Cardiac muscle cell (in vitro differentiated cells and primary cell): Measurements from ENCODE around the gene GNPTG. TPM values are rescaled to one million over a fixed set of nuclear protein-coding genes. Genes with fewer than 3 reads are reported as not detected.

Experiments used
- DNase-seq, 2 donors: peaks; one replicate each; pipeline versions ENCODE4 v3.0.0 to v3.0.0-alpha.2; 2010 to 2017; ENCODE audit warnings: low read depth in 1 of 2, low spot score in 1 of 2
- H3K27ac ChIP-seq: fragments of 200-600 bp; sonication (generic); 2 replicates; pipeline ENCODE4 v1.5.1; 2016
- H3K27me3 ChIP-seq: fragments of 200-600 bp; sonication (generic); 2 replicates; pipeline ENCODE4 v1.6.0; 2016; ENCODE audit warnings: control low read depth
- H3K36me3 ChIP-seq: fragments of 200-600 bp; sonication (generic); 2 replicates; pipeline ENCODE4 v1.5.1; 2016; ENCODE audit warnings: control low read depth
- H3K4me1 ChIP-seq: fragments of 200-600 bp; sonication (generic); 2 replicates; pipeline ENCODE4 v1.8.1; 2017; ENCODE audit warnings: low read depth, mild to moderate bottlenecking, mixed run types
- H3K4me3 ChIP-seq: fragments of 200-600 bp; sonication (generic); 2 replicates; pipeline ENCODE4 v1.5.1; 2016; ENCODE audit warnings: mild to moderate bottlenecking
- H3K9me3 ChIP-seq: fragments of 200-600 bp; sonication (generic); 2 replicates; pipeline ENCODE4 v1.5.1; 2017; ENCODE audit warnings: low read depth, mild to moderate bottlenecking, control low read depth
- CTCF ChIP-seq: IDR thresholded peaks from 2 replicates; pipeline ENCODE4 v1.5.1; 2012; ENCODE audit warnings: low read depth, mild to moderate bottlenecking, low read length
- polyA plus RNA-seq: library from polyadenylated mRNA; unstranded; fragments of >200 nt; fragmentation: Nextera tagmentation; extraction: Ambion mirVana; gene quantifications from 2 replicates; pipeline ENCODE4 v1.2.1, GENCODE V29; 2016
- total RNA-seq: library from RNA; depleted of rRNA; stranded (reverse); fragments of >200 nt; gene quantifications from 2 replicates; pipeline ENCODE4 v1.2.3, GENCODE V29; 2016

Gene GNPTG
- total and polyA plus RNA-seq, 2 experiments from 2014 or later, result 57.0 to 60.3 TPM

GRCh38 chr16:1403036-1403435 lies 51.3 kb downstream of the GNPTG start:
- H3K36me3 ChIP-seq, result peaks cover 6% of the 10 kb centered on the region
- TF ChIP-seq CTCF, result no peak
- no peak for DNase-seq

GRCh38 chr16:1403733-1404132 lies 52.0 kb downstream of the GNPTG start:
- Histone ChIP-seq H3K36me3 (peaks cover 3% of the 10 kb centered on the region), H3K27ac (no peak overlapping the region), H3K9me3 (no peaks in the 10 kb centered on the region), H3K4me1 (no peaks in the 10 kb centered on the region), H3K4me3 (no peak overlapping the region), H3K27me3 (no peaks in the 10 kb centered on the region)
- DNase-seq, result no peak
- TF ChIP-seq CTCF, result no peak

More at GRCh38 chr16:1403036-1403435, 51.3 kb downstream of the GNPTG start:
- Histone ChIP-seq H3K9me3 (no peaks in the 10 kb centered on the region), H3K27ac (no peak overlapping the region), H3K27me3 (no peaks in the 10 kb centered on the region), H3K4me1 (no peaks in the 10 kb centered on the region), H3K4me3 (no peak overlapping the region)

GRCh38 chr16:1407753-1408152 lies 56.0 kb downstream of the GNPTG start:
- Histone ChIP-seq H3K4me1 (no peaks in the 10 kb centered on the region), H3K27ac (no peak overlapping the region), H3K9me3 (no peaks in the 10 kb centered on the region), H3K4me3 (peak overlapping the region; percentile 75), H3K27me3 (no peaks in the 10 kb centered on the region), H3K36me3 (no peaks in the 10 kb centered on the region)
- TF ChIP-seq CTCF, result no peak
- peak in 1 of 2 donors; percentile 38 for DNase-seq

- Histone ChIP-seq H3K27me3 (no peaks in the 10 kb centered on the region), H3K9me3 (no peaks in the 10 kb centered on the region), H3K27ac (peak overlapping the region; percentile 13), H3K36me3 (no peaks in the 10 kb centered on the region), H3K4me1 (no peaks in the 10 kb centered on the region), H3K4me3 (peak overlapping the region; percentile 75)
- no peak for TF ChIP-seq CTCF
- peak; percentile 93 to 94 for DNase-seq
These were observed 56.6 kb downstream of the GNPTG start for GRCh38 chr16:1408171-1408837.

GRCh38 chr16:1412847-1413246 lies 61.1 kb downstream of the GNPTG start:
- Histone ChIP-seq H3K9me3 (no peaks in the 10 kb centered on the region), H3K27me3 (no peaks in the 10 kb centered on the region), H3K4me3 (no peak overlapping the region), H3K36me3 (no peaks in the 10 kb centered on the region), H3K4me1 (no peaks in the 10 kb centered on the region), H3K27ac (no peak overlapping the region)
- DNase-seq, result no peak
- TF ChIP-seq CTCF, result no peak

Other genes starting within 250 kb of the GNPTG start
- 30.4 and 66.1 TPM in 2 replicates for gene CACNA1H, start 198.8 kb upstream of the GNPTG start, total RNA-seq
- 8.9 and 16.5 TPM in 2 replicates for gene CACNA1H, start 198.8 kb upstream of the GNPTG start, polyA plus RNA-seq
- not detected in 2 replicates for gene TPSG1, start 126.7 kb upstream of the GNPTG start, total RNA-seq
- gene TPSG1, start 126.7 kb upstream of the GNPTG start, polyA plus RNA-seq, result 0.77 and 0.81 TPM in 2 replicates
- gene TPSB2, start 121.7 kb upstream of the GNPTG start, total RNA-seq, result not detected in 2 replicates
- not detected in 2 replicates for gene TPSB2, start 121.7 kb upstream of the GNPTG start, polyA plus RNA-seq
- gene TPSAB1, start 111.2 kb upstream of the GNPTG start, total RNA-seq, result not detected in 2 replicates
- gene TPSAB1, start 111.2 kb upstream of the GNPTG start, polyA plus RNA-seq, result not detected in 2 replicates
- not detected in 2 replicates for gene TPSD1, start 95.9 kb upstream of the GNPTG start, total RNA-seq
- gene TPSD1, start 95.9 kb upstream of the GNPTG start, polyA plus RNA-seq, result not detected in 2 replicates
- 75.4 and 81.4 TPM in 2 replicates for gene UBE2I, start 42.3 kb upstream of the GNPTG start, total RNA-seq
- gene UBE2I, start 42.3 kb upstream of the GNPTG start, polyA plus RNA-seq, result 156 and 157 TPM in 2 replicates
- gene BAIAP3, start 18.3 kb upstream of the GNPTG start, total RNA-seq, result 7.4 and 8.1 TPM in 2 replicates
- 2.7 and 7.7 TPM in 2 replicates for gene BAIAP3, start 18.3 kb upstream of the GNPTG start, polyA plus RNA-seq
- 119 and 125 TPM in 2 replicates for gene TSR3, start 53 bp upstream of the GNPTG start, total RNA-seq
- 157 and 173 TPM in 2 replicates for gene TSR3, start 53 bp upstream of the GNPTG start, polyA plus RNA-seq
- gene UNKL, start 62.8 kb downstream of the GNPTG start, total RNA-seq, result 19.5 and 35.7 TPM in 2 replicates
- gene UNKL, start 62.8 kb downstream of the GNPTG start, polyA plus RNA-seq, result 16.5 and 20.5 TPM in 2 replicates
- gene UQCC4, start 68.8 kb downstream of the GNPTG start, total RNA-seq, result 14.3 and 18.6 TPM in 2 replicates
- gene UQCC4, start 68.8 kb downstream of the GNPTG start, polyA plus RNA-seq, result 24.6 and 36.2 TPM in 2 replicates
- gene PERCC1, start 79.1 kb downstream of the GNPTG start, total RNA-seq, result 0.18 TPM in 1 of 2 replicates, not detected in the other
- not detected in 2 replicates for gene PERCC1, start 79.1 kb downstream of the GNPTG start, polyA plus RNA-seq
- 0.32 and 1.5 TPM in 2 replicates for gene CCDC154, start 92.6 kb downstream of the GNPTG start, total RNA-seq
- gene CCDC154, start 92.6 kb downstream of the GNPTG start, polyA plus RNA-seq, result 0.49 and 0.64 TPM in 2 replicates
- gene CLCN7, start 123.1 kb downstream of the GNPTG start, total RNA-seq, result 50.1 and 86.2 TPM in 2 replicates
- gene CLCN7, start 123.1 kb downstream of the GNPTG start, polyA plus RNA-seq, result 47.0 and 57.6 TPM in 2 replicates
- 0.30 and 0.49 TPM in 2 replicates for gene PTX4, start 137.0 kb downstream of the GNPTG start, total RNA-seq
- not detected in 2 replicates for gene PTX4, start 137.0 kb downstream of the GNPTG start, polyA plus RNA-seq
- gene TELO2, start 141.4 kb downstream of the GNPTG start, total RNA-seq, result 48.2 and 51.6 TPM in 2 replicates
- gene TELO2, start 141.4 kb downstream of the GNPTG start, polyA plus RNA-seq, result 50.7 and 58.7 TPM in 2 replicates
- 0.39 and 0.83 TPM in 2 replicates for gene TMEM204, start 181.7 kb downstream of the GNPTG start, total RNA-seq
- 0.44 and 1.6 TPM in 2 replicates for gene TMEM204, start 181.7 kb downstream of the GNPTG start, polyA plus RNA-seq